ENCODE data around the gene MPDZ.

GRCh38 chr9:13110766-13111417 lies 168.6 kb downstream of the MPDZ start:
- TF ChIP-seq CTCF (IDR thresholded peaks at IDR 0.05; ENCODE audit: insufficient read depth, low read depth, low read length) (no peak), EZH2 (IDR thresholded peaks at IDR 0.05; ENCODE audit: insufficient read depth, low read length) (no peak)

All from astrocyte (in vitro differentiated cells and primary cell).